MCF 10A (cell line): ENCODE results near the gene KRTAP5-2. TPM values are rescaled to one million over a fixed set of nuclear protein-coding genes. Genes with fewer than 3 reads are reported as not detected.

Experiments used
- BruUV-seq: library from RNA; stranded (reverse); fragments of 400-500 nt; replicated peaks from 2 replicates; lab custom pipeline; 2021; lab: Mats Ljungman, UMichigan
- CTCF ChIA-PET: fragments of 300-600 bp; sonication (Branson Sonifier 250); formaldehyde crosslinking; extraction: SDS; loops from one replicate; lab custom pipeline; 2021; ENCODE audit warnings: antibody characterized with exemption, inconsistent platforms; lab: Yijun Ruan, JAX
- POLR2A ChIA-PET: fragments of 300-600, 350-650 bp; sonication (Branson Sonifier 250); formaldehyde crosslinking; extraction: SDS; loops from one replicate; lab custom pipeline; 2020; ENCODE audit warnings: antibody characterized with exemption, inconsistent platforms; lab: Yijun Ruan, JAX
- DNase-seq: peaks from one replicate; pipeline ENCODE4 v3.0.0-alpha.2; 2018; ENCODE audit not compliant: unreplicated experiment
- H3K27ac Mint-ChIP-seq: one replicate; pipeline ENCODE4 v1.8.0; 2022; ENCODE audit warnings: mild to moderate bottlenecking, low read depth, mixed read lengths; ENCODE audit not compliant: unreplicated experiment
- H3K27me3 Mint-ChIP-seq: one replicate; pipeline ENCODE4 v1.8.0; 2022; ENCODE audit warnings: mixed read lengths; ENCODE audit not compliant: insufficient read depth, unreplicated experiment
- H3K36me3 Mint-ChIP-seq: one replicate; pipeline ENCODE4 v1.8.0; 2022; ENCODE audit warnings: mild to moderate bottlenecking, moderate library complexity, mixed read lengths; ENCODE audit not compliant: insufficient read depth, unreplicated experiment
- H3K4me1 Mint-ChIP-seq: one replicate; pipeline ENCODE4 v1.8.0; 2022; ENCODE audit warnings: mixed read lengths; ENCODE audit not compliant: insufficient read depth, unreplicated experiment
- H3K4me3 Mint-ChIP-seq: one replicate; pipeline ENCODE4 v1.8.0; 2022; ENCODE audit warnings: mild to moderate bottlenecking, moderate library complexity, mixed read lengths; ENCODE audit not compliant: unreplicated experiment
- H3K9me3 Mint-ChIP-seq: one replicate; pipeline ENCODE4 v1.8.0; 2022; ENCODE audit warnings: mixed read lengths; ENCODE audit not compliant: unreplicated experiment
- intact Hi-C: fragments of 100-400 bp; cut with micrococcal nuclease; formaldehyde crosslinking; loops from 2 replicates; pipeline ENCODE4 v1.14.1; 2022
- total RNA-seq: library from RNA; stranded (reverse); gene quantifications from 2 replicates; pipeline ENCODE4 v1.2.3, GENCODE V29; 2022
- TF ChIP-seq, protein P1 (sequence below): fragments of 200-600 bp; IDR thresholded peaks from one replicate; pipeline ENCODE4 v1.8.0; 2022; ENCODE audit warnings: antibody characterized with exemption, mild to moderate bottlenecking; ENCODE audit not compliant: unreplicated experiment

KRTAP5-2 gene
- total RNA-seq, 1 experiment from 2014 or later: not detected

DNA sequence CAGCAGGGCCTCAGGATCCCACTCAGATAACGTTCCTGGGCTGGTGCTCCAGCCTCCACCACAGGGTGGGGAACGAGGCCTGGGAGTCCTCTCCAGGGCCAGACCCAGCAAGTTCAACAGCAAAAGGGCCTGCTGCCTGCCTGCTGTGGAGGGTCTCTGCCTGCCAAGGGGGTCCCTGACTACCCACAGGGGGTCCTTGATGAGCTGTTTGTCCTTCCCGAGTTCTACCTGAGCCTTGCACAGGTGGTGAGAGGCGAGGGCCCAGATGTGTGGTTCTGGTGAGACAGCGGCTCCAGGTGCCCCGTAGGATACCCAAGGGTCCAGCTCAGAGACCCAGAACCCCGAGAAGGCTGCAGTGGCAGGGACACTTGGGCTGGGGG, 30.4 kb downstream of the KRTAP5-2 start:
- Mint-ChIP-seq H3K4me3 (no peak overlapping the region), H3K4me1 (peaks cover 7% of the 10 kb centered on the region), H3K27ac (no peak overlapping the region), H3K9me3 (no peaks in the 10 kb centered on the region), H3K36me3 (peaks cover 5% of the 10 kb centered on the region), H3K27me3 (no peaks in the 10 kb centered on the region)
- intact Hi-C loops: no loop called here
- POLR2A ChIA-PET: interaction anchor here (1.5 kb wide), 1 partner anchor 8 kb away, joined by 5 read pairs; no protein-coding TSS in a partner anchor
- TF ChIP-seq, protein P1, sequence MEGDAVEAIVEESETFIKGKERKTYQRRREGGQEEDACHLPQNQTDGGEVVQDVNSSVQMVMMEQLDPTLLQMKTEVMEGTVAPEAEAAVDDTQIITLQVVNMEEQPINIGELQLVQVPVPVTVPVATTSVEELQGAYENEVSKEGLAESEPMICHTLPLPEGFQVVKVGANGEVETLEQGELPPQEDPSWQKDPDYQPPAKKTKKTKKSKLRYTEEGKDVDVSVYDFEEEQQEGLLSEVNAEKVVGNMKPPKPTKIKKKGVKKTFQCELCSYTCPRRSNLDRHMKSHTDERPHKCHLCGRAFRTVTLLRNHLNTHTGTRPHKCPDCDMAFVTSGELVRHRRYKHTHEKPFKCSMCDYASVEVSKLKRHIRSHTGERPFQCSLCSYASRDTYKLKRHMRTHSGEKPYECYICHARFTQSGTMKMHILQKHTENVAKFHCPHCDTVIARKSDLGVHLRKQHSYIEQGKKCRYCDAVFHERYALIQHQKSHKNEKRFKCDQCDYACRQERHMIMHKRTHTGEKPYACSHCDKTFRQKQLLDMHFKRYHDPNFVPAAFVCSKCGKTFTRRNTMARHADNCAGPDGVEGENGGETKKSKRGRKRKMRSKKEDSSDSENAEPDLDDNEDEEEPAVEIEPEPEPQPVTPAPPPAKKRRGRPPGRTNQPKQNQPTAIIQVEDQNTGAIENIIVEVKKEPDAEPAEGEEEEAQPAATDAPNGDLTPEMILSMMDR: no peak
- no peak for DNase-seq
- CTCF ChIA-PET: interaction anchor here (0.6 to 3.2 kb wide), 4 partner anchors 12 to 765 kb away, joined by 3 to 13 read pairs (median 6); no protein-coding TSS in a partner anchor
- no TSS peak for BruUV-seq

DNA sequence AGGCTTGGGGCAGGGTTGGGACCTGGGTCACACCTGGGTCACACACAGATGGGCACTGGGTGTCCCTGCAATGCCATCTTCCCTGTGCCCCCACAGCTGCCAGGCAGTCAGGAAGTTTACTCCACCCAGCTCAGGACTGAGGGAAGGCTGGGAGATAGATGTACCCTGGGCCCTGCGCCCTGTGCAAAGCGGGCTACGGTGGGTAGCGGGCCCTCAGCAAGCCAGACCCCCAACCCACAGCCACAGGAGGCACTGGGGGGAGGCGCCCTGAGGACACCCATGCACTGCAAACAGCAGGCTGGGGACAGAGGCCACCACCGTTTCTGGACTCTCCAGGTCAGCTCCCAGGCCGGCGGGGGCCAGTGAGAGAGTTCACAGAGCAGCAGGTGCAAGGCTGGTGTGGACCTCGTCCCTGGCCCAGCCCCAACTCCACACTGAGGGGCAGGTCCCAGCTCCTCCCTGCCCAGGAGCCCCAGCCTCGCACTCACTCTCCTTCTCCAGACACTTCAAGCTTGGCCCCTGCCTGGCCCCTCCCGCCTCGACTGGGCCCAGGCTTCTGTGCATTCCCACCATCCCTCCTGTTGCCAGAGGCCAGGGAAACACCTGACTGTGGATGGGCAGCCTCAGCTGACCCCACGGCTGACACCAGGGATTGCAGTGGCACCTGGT, 30.9 kb downstream of the KRTAP5-2 start:
- Mint-ChIP-seq H3K9me3 (no peaks in the 10 kb centered on the region), H3K27me3 (no peaks in the 10 kb centered on the region), H3K4me3 (no peak overlapping the region), H3K36me3 (peaks cover 5% of the 10 kb centered on the region), H3K27ac (no peak overlapping the region), H3K4me1 (peaks cover 7% of the 10 kb centered on the region)
- ChIA-PET POLR2A (interaction anchor here (1.5 kb wide), 1 partner anchor 8 kb away, joined by 5 read pairs; no protein-coding TSS in a partner anchor), CTCF (interaction anchor here (0.5 to 5.5 kb wide), 5 partner anchors 8 to 1798 kb away, joined by 3 to 26 read pairs (median 7); no protein-coding TSS in a partner anchor)
- DNase-seq: no peak
- intact Hi-C loops: no loop called here
- no TSS peak for BruUV-seq
- TF ChIP-seq, protein P1: no peak

DNA sequence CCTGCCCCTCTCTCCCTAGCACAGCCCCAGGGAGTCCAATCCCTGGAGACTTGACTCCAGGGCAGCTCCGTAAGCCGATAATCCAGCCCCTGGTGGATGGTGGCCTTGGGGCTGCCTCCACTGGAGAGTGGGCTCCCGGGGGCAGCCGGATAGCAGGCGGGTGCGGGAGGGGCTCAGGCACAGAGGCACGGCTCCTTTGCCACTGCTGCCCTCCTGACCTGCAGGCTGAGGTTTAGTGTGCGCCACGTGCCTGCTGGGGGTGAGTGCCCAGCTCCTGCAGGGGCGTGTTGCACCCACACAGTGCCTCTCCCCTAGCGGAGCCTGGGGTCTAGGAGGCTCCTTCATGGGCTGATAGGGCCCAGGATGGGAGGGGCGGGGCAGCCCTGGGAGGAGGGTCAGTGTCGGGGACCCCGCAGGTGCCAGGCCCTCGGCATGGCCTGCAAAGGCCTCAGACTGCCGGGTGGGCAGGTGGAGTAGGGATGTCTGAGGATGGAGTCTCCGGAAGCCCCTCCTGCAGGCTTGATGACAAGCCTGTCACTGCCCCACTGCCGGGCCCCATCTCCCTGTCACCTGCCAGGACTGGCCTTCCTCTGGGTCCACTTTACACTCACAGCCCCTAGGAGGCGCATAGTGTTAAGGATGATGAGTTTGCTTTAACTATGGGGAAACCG, 31.6 kb downstream of the KRTAP5-2 start:
- BruUV-seq: no TSS peak
- Mint-ChIP-seq H3K27ac (no peak overlapping the region), H3K9me3 (no peaks in the 10 kb centered on the region), H3K4me1 (peaks cover 7% of the 10 kb centered on the region), H3K27me3 (no peaks in the 10 kb centered on the region), H3K4me3 (no peak overlapping the region), H3K36me3 (peaks cover 5% of the 10 kb centered on the region)
- no peak for DNase-seq
- intact Hi-C loops: no loop called here
- TF ChIP-seq, protein P1: no peak
- ChIA-PET POLR2A (no interaction called here), CTCF (interaction anchor here (0.5 to 5.5 kb wide), 5 partner anchors 8 to 1799 kb away, joined by 3 to 26 read pairs (median 7); no protein-coding TSS in a partner anchor)

DNA sequence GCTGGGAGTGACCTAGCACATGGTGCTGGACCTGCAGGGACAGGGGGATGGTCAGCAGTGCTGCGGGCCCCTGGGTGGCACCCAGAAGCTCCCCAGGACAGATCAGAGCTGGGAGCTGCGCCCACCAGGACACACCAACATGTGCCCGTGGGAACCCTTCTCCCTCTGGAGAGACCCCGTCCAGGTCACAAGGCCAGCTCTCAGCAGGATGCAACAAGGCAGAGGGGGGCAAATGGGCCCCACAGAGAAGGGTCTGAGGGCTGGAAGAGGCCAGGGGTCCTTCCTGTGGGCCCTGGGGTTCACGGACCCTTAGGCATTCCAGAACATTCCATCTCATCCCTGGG, 32.2 kb downstream of the KRTAP5-2 start:
- no peaks in the 10 kb centered on the region for H3K9me3 Mint-ChIP-seq

More for the DNA sequence above, 32.2 kb downstream of the KRTAP5-2 start:
- Mint-ChIP-seq H3K4me1 (peaks cover 7% of the 10 kb centered on the region), H3K27ac (no peak overlapping the region), H3K27me3 (no peaks in the 10 kb centered on the region), H3K4me3 (no peak overlapping the region), H3K36me3 (peaks cover 5% of the 10 kb centered on the region)
- intact Hi-C loops: no loop called here
- DNase-seq: no peak
- BruUV-seq: no TSS peak
- TF ChIP-seq, protein P1: no peak
- CTCF ChIA-PET: interaction anchor here (0.9 to 5.5 kb wide), 3 partner anchors 9 to 390 kb away, joined by 3 to 26 read pairs (median 13); no protein-coding TSS in a partner anchor
- POLR2A ChIA-PET: no interaction called here
